ELR (cell line): ENCODE data around the gene ALDH5A1.
A peak's percentile ranks its signal among the peaks of the same experiment; 100 is the strongest.

Source experiments
- DNase-seq: peaks from one replicate; pipeline ENCODE4 v3.0.0-alpha.2; 2015; ENCODE audit warnings: low read depth

Gene ALDH5A1

GRCh38 chr6:24569811-24570210, 75.0 kb downstream of the ALDH5A1 start:
- DNase-seq = no peak

GRCh38 chr6:24571361-24571760, 76.6 kb downstream of the ALDH5A1 start:
- DNase-seq = no peak

GRCh38 chr6:24574809-24575208, 80.0 kb downstream of the ALDH5A1 start:
- DNase-seq = peak; percentile 22

DNA sequence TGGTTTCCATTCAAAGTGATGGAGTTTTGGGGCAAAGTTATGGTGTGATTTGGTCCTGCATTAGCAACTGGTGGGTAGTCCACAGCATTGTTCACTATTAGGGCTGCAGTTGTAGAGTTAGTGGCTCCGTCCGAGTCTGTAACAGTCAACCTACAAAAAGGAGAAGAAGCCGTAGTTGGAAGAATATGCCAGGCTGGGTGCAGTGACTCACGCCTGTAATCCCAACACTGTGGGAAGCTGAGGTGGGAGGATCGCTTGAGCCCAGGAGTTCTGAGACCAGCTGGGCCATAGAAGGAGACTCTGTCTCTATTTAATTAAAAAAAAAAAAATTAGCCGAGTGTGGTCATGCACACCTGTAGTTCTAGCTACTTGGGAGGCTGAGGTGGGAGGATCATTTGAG, 81.7 kb downstream of the ALDH5A1 start:
- DNase-seq = no peak

DNA sequence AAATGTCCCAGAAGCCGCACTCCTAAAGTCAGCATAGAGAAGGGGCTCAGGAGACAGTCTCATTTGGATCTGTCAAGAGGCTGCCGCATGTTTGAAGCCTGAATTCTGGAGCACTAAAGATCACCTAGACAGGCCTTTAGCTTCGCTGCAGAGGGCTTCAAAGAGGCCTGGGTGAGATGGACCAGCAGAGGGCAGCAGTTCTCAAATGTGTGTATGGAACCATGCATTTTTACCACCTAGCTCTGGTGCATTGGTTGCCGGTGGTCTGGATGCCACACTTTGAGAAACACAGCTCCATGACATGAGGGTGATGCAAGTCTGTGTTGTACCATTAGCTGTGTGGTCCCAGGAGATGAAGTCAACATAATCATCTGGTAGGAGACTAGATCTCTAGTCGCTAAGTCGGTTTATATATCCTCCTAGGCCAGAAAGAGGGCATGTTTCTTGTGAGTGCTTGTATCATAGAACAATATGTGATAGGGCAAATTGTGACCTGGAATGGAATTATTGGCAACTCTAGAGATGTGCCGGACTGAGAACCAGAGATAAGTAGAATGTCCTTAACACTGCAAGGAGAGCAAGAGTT, 86.4 kb downstream of the ALDH5A1 start:
- DNase-seq = peak; percentile 77

GRCh38 chr6:24583463-24584381, 89.0 kb downstream of the ALDH5A1 start:
- peak; percentile 79 for DNase-seq

- no peak for DNase-seq
These were observed 89.6 kb downstream of the ALDH5A1 start for GRCh38 chr6:24584382-24584720.
